Type B pancreatic cell (in vitro differentiated cells): ENCODE data around the gene ELOF1. TPM values are rescaled to one million over a fixed set of nuclear protein-coding genes. Genes with fewer than 3 reads are reported as not detected.

Experiments
- DNase-seq: peaks from one replicate; pipeline ENCODE4 v3.0.0; 2021; ENCODE audit warnings: mixed read lengths; ENCODE audit not compliant: unreplicated experiment; ENCODE audit errors: extremely low spot score
- H3K27ac Mint-ChIP-seq: 2 replicates; pipeline ENCODE4 v1.8.0; 2021; ENCODE audit warnings: mild to moderate bottlenecking, mixed read lengths
- H3K27me3 Mint-ChIP-seq: 2 replicates; pipeline ENCODE4 v1.8.0; 2021; ENCODE audit warnings: mixed read lengths
- H3K36me3 Mint-ChIP-seq: 2 replicates; pipeline ENCODE4 v1.8.0; 2021; ENCODE audit warnings: mixed read lengths
- H3K4me1 Mint-ChIP-seq: one replicate; pipeline ENCODE4 v1.8.0; 2021; ENCODE audit warnings: mixed read lengths; ENCODE audit not compliant: unreplicated experiment
- H3K4me3 Mint-ChIP-seq: 2 replicates; pipeline ENCODE4 v1.8.0; 2021; ENCODE audit warnings: mild to moderate bottlenecking, mixed read lengths
- H3K9me3 Mint-ChIP-seq: 2 replicates; pipeline ENCODE4 v1.8.0; 2021; ENCODE audit warnings: mixed read lengths
- CTCF ChIP-seq: fragments of 200-600 bp; sonication (generic); conservative IDR thresholded peaks from 2 replicates; pipeline ENCODE4 v1.5.0; 2021; ENCODE audit warnings: antibody characterized with exemption, mild to moderate bottlenecking
- total RNA-seq: library from RNA; stranded (reverse); gene quantifications from 2 replicates; pipeline ENCODE4 v1.2.1, GENCODE V29; 2021; ENCODE audit warnings: low replicate concordance

ELOF1 gene
- total RNA-seq, 1 donor from 2014 or later: 57.1 TPM

DNA sequence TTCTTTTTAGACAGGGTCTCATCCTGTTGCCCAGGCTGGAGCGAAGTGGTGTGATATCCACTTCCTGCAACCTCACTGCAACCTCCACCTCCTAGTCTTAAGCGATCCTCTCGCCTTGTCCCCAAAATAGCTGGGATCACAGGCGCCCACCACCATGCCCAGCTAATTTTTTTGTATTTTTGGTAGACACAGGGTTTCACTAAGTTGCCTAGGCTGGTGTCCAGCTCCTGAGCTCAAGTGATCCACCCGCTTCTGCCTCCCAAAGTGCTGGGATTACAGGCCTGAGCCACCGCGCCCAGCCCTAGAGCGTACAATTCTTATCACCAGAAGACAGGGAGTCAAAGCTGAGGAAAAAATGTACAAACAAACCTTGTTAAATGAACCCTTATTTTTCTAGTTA is 4.5 kb upstream of the ELOF1 start:
- Mint-ChIP-seq H3K9me3 (no peaks in the 10 kb centered on the region), H3K4me3 (no peak overlapping the region), H3K27me3 (no peaks in the 10 kb centered on the region), H3K27ac (no peak overlapping the region), H3K4me1 (peaks cover 14% of the 10 kb centered on the region), H3K36me3 (peaks cover 4% of the 10 kb centered on the region)
- TF ChIP-seq CTCF: no peak
- no peak for DNase-seq

- H3K36me3 Mint-ChIP-seq: peaks cover 7% of the 10 kb centered on the region
- H3K4me3 Mint-ChIP-seq: peak overlapping the region; percentile 87
- peaks cover 26% of the 10 kb centered on the region for H3K4me1 Mint-ChIP-seq
- TF ChIP-seq CTCF: peak; percentile 79
- no peaks in the 10 kb centered on the region for H3K9me3 Mint-ChIP-seq
- peak overlapping the region; percentile 75 for H3K27ac Mint-ChIP-seq
- DNase-seq: no peak
- H3K27me3 Mint-ChIP-seq: no peaks in the 10 kb centered on the region
These were observed 1.5 kb upstream of the ELOF1 start for GRCh38 chr19:11560404-11561051.

GRCh38 chr19:11556634-11557420 is 2.2 kb downstream of the ELOF1 start:
- TF ChIP-seq CTCF: no peak
- Mint-ChIP-seq H3K4me1 (peaks cover 26% of the 10 kb centered on the region), H3K27ac (no peak overlapping the region), H3K27me3 (no peaks in the 10 kb centered on the region), H3K4me3 (peak overlapping the region; percentile 60), H3K36me3 (peaks cover 8% of the 10 kb centered on the region), H3K9me3 (no peaks in the 10 kb centered on the region)
- DNase-seq: no peak

- DNase-seq: no peak
- TF ChIP-seq CTCF: no peak
- Mint-ChIP-seq H3K27ac (no peak overlapping the region), H3K4me1 (peaks cover 20% of the 10 kb centered on the region), H3K9me3 (no peaks in the 10 kb centered on the region), H3K4me3 (peak overlapping the region; percentile 66), H3K27me3 (no peaks in the 10 kb centered on the region), H3K36me3 (peaks cover 8% of the 10 kb centered on the region)
These were observed 3.8 kb downstream of the ELOF1 start for GRCh38 chr19:11555246-11555645.

DNA sequence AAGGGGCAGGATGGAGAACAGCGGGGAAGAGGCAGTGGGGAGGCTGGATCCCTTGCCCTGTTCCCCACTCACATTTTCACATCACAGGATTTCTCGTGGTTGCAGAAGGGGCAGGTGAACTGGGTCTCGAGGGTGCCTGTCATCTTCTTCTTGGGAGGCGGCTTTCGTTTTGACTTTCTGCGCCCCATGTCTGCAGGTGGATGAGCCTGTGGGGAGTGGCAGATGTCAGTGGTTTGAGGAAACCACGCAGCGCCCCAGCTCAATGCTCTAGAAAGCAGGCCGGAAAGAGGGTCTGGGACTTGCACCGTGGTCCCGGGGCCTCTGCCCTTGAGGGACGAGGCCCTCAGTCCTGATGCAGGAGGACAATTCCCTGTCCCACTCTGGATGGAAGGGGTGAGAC is 4.9 kb downstream of the ELOF1 start:
- TF ChIP-seq CTCF: no peak
- peaks cover 15% of the 10 kb centered on the region for H3K4me1 Mint-ChIP-seq
- no peak for DNase-seq
- H3K4me3 Mint-ChIP-seq: no peak overlapping the region
- no peak overlapping the region for H3K27ac Mint-ChIP-seq
- H3K9me3 Mint-ChIP-seq: no peaks in the 10 kb centered on the region
- H3K27me3 Mint-ChIP-seq: no peaks in the 10 kb centered on the region
- H3K36me3 Mint-ChIP-seq: peaks cover 6% of the 10 kb centered on the region
